ENCODE data around the gene CXCL9.
"Not testable (repeated sequence)": the region's sequence is repeated elsewhere in the genome, so short reads cannot be mapped to it uniquely, and the experiment has no call there.

The CXCL9 gene

GRCh38 chr4:76012388-76012801 is 5.1 kb upstream of the CXCL9 start:
- no peak for DNase-seq (ENCODE audit: low read depth in 4 of 4, low spot score in 1 of 4)

- no peak for DNase-seq (ENCODE audit: low read depth in 4 of 4, low spot score in 1 of 4)
These were observed 4.5 kb upstream of the CXCL9 start for GRCh38 chr4:76011700-76012387.

DNA sequence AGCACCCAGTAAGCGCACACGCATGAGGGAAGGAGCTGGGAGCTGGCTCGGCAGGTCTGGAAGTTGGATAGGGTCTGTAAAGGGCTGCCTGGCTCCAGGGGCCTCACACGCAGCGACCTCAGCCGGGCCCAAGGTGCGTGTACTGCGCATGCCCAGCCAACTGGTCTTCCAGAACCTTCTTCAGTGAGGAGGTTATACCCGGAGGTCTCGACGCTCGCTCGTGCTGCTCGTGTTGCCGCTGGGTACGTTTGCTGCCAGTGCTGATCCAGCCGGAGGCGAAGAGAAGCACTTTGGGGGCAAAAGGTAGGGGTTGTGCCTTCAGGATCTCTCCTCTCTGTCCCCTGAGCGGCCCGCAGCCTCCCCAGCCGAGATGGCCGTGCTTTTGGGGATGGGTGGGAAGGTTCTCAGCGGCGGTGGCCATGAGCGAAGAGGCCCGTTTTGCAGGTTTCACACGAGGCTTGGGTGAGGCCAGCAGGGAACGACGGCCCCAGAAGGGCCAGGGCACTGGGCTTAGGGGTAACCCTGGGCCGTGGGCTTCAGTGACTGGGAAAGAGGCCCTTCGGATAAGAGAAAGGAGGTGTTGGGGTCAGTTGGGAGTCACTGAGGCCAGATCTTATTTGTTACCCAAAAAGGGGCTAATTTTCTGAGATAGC is 3.8 kb upstream of the CXCL9 start:
- DNase-seq (ENCODE audit: low read depth in 4 of 4, low spot score in 1 of 4), result no peak

GRCh38 chr4:76010576-76010975 is 3.3 kb upstream of the CXCL9 start:
- no peak for DNase-seq (ENCODE audit: low read depth in 4 of 4, low spot score in 1 of 4)

- DNase-seq (ENCODE audit: low read depth in 4 of 4, low spot score in 1 of 4), result no peak
These were observed 2.0 kb upstream of the CXCL9 start for GRCh38 chr4:76009311-76009710.

GRCh38 chr4:76003620-76004019 is 3.7 kb downstream of the CXCL9 start:
- no peak for DNase-seq (ENCODE audit: low read depth in 4 of 4, low spot score in 1 of 4)

DNA sequence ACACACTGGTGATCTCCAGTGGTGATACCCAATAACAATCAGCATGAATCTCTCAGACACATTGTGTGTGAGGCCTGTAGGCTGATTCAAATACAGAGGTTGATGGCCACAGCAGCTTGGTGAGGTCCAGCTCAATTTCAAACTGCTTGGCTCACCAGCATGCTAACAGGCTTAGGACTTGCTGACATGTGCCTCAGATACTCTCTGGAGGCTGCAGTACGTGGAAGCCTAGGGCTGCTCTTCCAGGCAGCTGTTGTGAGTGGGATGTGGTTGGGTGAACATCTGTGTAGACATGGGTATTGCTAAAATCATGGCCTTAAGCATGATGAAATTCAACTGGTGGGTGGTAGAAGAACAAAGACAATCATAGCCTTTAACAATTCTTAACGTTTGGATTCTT is 4.3 kb downstream of the CXCL9 start:
- no peak for DNase-seq (ENCODE audit: low read depth in 4 of 4, low spot score in 1 of 4)

GRCh38 chr4:76002176-76002575 is 5.1 kb downstream of the CXCL9 start:
- no peak for DNase-seq (ENCODE audit: low read depth in 4 of 4, low spot score in 1 of 4)

DNA sequence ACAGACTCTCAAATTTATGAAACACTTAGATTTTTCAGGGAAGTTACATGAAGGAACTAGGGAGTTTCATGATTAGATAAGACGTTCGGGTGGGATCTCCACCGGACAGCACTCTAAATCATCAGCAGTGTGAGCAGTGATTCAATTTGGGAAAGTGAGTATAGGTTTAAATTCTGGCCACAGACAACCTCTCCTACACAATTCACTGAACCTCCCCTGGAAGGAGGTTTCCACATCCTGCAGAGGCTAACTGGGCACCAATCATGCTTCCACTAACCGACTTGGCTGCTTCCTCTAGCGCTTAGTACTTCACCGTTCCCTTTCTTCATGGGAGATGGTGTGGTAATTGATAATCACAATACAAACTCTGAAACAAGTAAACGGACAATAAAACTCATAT is 5.6 kb downstream of the CXCL9 start:
- no peak for DNase-seq (ENCODE audit: low read depth in 4 of 4, low spot score in 1 of 4)

DNA sequence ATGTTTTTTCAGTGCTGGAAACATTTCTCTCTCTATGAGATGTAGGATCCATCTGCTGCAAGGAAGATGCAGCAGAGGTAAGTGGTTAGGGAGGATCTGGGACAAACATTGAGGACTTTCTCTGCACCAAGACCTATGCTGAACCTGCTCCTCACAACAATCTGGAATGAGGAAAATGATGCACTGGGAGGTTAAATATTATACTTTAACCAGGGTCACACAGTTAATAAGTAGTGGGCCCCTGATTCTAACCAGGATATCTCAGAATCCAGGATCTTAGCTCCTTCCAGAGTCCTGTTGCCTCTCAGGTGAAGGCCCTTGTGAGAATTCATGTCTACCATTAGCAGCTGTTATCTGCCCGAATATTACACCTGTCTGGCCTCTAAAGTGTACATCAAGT is 7.0 kb downstream of the CXCL9 start:
- no peak for DNase-seq (ENCODE audit: low read depth in 4 of 4, low spot score in 1 of 4)

DNA sequence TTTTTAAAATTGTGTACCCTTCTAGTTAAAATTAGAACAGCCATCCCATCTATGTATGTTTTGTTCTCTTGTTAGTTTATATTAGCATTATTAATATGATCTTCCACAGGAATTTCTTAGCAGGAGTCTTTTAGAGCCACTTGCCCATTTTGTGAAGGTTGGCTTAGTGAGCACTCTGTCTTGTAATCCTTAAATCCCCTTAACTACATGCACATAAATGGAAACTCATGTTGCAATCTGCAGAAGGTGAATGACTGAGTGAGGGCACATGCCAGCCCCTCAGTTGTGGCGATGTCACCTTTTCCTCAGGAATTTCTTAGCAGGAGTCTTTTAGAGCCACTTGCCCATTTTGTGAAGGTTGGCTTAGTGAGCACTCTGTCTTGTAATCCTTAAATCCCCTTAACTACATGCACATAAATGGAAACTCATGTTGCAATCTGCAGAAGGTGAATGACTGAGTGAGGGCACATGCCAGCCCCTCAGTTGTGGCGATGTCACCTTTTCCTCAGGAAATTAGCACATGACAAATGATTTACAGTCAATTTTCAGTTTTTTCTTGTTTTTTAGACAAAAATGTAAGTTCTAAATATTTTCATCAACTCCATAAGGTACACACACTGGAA is 8.7 kb downstream of the CXCL9 start:
- DNase-seq (ENCODE audit: low read depth in 4 of 4, low spot score in 1 of 4), result not testable (repeated sequence)

- DNase-seq (ENCODE audit: low read depth in 4 of 4, low spot score in 1 of 4), result no peak
These were observed 9.4 kb downstream of the CXCL9 start for GRCh38 chr4:75997946-75998345.

- no peak for DNase-seq (ENCODE audit: low read depth in 4 of 4, low spot score in 1 of 4)
These were observed 10.2 kb downstream of the CXCL9 start for GRCh38 chr4:75997081-75997480.

- DNase-seq (ENCODE audit: low read depth in 4 of 4, low spot score in 1 of 4), result no peak
These were observed 11.6 kb downstream of the CXCL9 start for GRCh38 chr4:75995727-75996126.

- DNase-seq (ENCODE audit: low read depth in 4 of 4, low spot score in 1 of 4), result no peak
These were observed 14.8 kb downstream of the CXCL9 start for GRCh38 chr4:75992462-75992861.

DNA sequence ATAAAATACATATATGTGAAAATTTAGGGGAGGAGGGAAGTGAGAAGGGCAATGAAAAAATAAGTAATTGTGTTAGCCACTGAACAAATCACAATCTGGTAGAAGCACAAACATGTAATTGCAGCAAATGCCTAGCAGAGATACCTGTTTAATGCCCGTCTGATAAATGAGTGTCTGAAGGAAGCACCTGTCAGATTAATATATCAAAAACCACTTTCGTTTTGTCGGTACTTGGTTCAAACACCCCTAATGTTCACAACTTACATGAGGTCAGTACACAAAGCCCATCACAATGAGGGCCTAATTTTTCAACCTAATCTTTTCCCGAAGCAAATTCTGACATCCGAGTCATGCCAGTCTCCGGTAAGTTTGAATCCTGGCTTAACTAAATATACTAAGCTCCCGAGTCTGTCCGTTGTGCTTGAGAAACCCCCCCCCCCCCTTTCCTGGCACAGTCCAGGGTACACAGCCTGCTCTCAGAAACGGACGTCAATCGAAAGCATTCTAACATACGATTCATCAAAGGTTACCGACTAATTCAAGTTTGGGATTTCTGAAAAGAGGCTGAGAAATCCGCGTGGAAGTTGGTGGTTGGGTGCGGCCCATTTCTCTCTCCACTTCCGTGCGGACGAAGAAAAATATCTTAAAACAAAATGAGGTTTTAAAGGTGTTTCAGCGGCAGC is 17.3 kb downstream of the CXCL9 start:
- no peak for DNase-seq (ENCODE audit: low read depth in 4 of 4, low spot score in 1 of 4)

- no peak for DNase-seq (ENCODE audit: low read depth in 4 of 4, low spot score in 1 of 4)
These were observed 22.2 kb downstream of the CXCL9 start for GRCh38 chr4:75985116-75985515.

GRCh38 chr4:75980576-75980975 is 26.7 kb downstream of the CXCL9 start:
- no peak for DNase-seq (ENCODE audit: low read depth in 4 of 4, low spot score in 1 of 4)

GRCh38 chr4:75976177-75976576 is 31.1 kb downstream of the CXCL9 start:
- no peak for DNase-seq (ENCODE audit: low read depth in 4 of 4, low spot score in 1 of 4)

DNA sequence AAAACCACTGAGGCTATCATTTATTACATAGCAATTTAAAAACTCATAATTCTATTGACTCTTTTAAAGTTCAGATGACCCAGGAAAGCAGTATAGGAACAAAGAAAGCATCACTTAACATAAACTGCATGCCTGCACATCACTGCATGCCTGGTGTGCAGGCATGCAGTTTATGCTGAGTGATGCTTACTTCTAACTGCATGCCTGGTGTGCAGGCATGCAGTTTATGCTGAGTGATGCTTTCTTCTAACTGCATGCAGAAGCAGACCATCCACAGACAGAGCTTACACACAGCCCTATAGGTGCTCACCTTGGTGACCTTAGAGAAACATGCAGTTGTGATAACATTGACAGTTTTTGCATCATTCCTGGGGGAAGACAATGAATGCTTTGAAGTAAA is 33.5 kb downstream of the CXCL9 start:
- DNase-seq (ENCODE audit: low read depth in 4 of 4, low spot score in 1 of 4), result no peak

DNA sequence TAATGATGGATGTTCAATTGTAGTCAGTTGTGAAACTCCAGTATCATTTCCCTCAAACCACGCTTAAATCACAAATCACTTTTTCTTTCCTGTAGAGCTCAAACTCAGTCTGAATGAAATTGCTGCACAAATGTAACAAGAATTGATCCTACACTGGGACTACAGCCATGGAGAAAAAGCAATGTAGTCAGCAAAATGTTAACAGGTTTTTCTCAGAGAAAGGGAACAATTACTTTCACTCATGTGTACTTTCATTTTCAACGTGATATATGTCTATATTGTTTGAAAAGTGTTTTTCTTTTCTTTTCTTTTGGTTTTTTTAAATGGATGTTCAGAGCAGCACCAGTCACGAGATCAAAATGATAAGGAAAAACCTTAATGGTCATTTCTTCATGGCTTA is 39.2 kb downstream of the CXCL9 start:
- no peak for DNase-seq (ENCODE audit: low read depth in 4 of 4, low spot score in 1 of 4)

DNA sequence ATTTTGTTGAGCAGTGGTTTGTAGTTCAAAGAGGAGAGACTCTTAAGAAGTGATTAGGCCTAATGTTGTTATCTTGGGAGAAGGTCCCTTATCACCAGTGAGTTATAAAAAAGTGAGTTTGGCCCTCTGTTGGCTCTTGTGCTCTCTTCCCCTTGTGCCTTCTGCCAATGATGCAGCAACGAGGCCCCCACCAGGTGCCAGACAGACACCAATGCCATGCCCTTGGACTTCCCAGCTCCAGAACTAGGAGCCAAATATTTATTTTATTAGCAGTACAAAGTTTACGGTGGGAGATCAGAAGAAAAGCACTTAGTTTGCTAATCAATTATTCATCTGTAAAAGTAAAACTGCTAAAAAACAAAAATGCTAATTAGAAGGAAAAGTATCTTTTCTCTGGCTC is 43.8 kb downstream of the CXCL9 start:
- no peak for DNase-seq (ENCODE audit: low read depth in 4 of 4, low spot score in 1 of 4)

All from stimulated activated CD4-positive, alpha-beta T cell treated with anti-CD3 and anti-CD28 coated beads, Interleukin-1b, Interleukin-23, amount 100 ng/mL, for 24 hours (primary cell).